ENCODE results near the gene ESYT2.
"Not testable (repeated sequence)": the region's sequence is repeated elsewhere in the genome, so short reads cannot be mapped to it uniquely, and the experiment has no call there.

The ESYT2 gene

GRCh38 chr7:158726277-158726807 lies 103.0 kb downstream of the ESYT2 start:
- DNase-seq (ENCODE audit: low spot score), result no peak

- DNase-seq (ENCODE audit: low spot score), result no peak
Measured at GRCh38 chr7:158725506-158725800, 103.9 kb downstream of the ESYT2 start.

- no peak for DNase-seq (ENCODE audit: low spot score)
Measured at GRCh38 chr7:158724658-158725505, 104.4 kb downstream of the ESYT2 start.

GRCh38 chr7:158723714-158724385 lies 105.5 kb downstream of the ESYT2 start:
- DNase-seq (ENCODE audit: low spot score), result no peak

- no peak for DNase-seq (ENCODE audit: low spot score)
Measured at GRCh38 chr7:158723266-158723665, 106.0 kb downstream of the ESYT2 start.

- DNase-seq (ENCODE audit: low spot score), result no peak
Measured at GRCh38 chr7:158722574-158723237, 106.6 kb downstream of the ESYT2 start.

- DNase-seq (ENCODE audit: low spot score), result no peak
Measured at GRCh38 chr7:158720112-158720511, 109.2 kb downstream of the ESYT2 start.

- DNase-seq (ENCODE audit: low spot score), result no peak
Measured at GRCh38 chr7:158716802-158717201, 112.5 kb downstream of the ESYT2 start.

GRCh38 chr7:158710651-158711102 lies 118.6 kb downstream of the ESYT2 start:
- DNase-seq (ENCODE audit: low spot score), result no peak

- DNase-seq (ENCODE audit: low spot score), result no peak
Measured at GRCh38 chr7:158707610-158708009, 121.7 kb downstream of the ESYT2 start.

GRCh38 chr7:158706710-158707590 lies 122.4 kb downstream of the ESYT2 start:
- no peak for DNase-seq (ENCODE audit: low spot score)

- no peak for DNase-seq (ENCODE audit: low spot score)
Measured at GRCh38 chr7:158706273-158706704, 123.0 kb downstream of the ESYT2 start.

- no peak for DNase-seq (ENCODE audit: low spot score)
Measured at GRCh38 chr7:158705234-158705850, 124.0 kb downstream of the ESYT2 start.

GRCh38 chr7:158704524-158705233 lies 124.6 kb downstream of the ESYT2 start, which contains the start of gene NCAPG2:
NCAPG2 (minus strand) TSS chr7:158704804; CDS start chr7:158701899, 2,905 bp downstream.
- peak; percentile 99 for DNase-seq (ENCODE audit: low spot score)

- not testable (repeated sequence) for DNase-seq (ENCODE audit: low spot score)
Measured at GRCh38 chr7:158703679-158704523, 125.4 kb downstream of the ESYT2 start.

- DNase-seq (ENCODE audit: low spot score), result no peak
Measured at GRCh38 chr7:158702944-158703343, 126.4 kb downstream of the ESYT2 start.

GRCh38 chr7:158702196-158702595 lies 127.1 kb downstream of the ESYT2 start:
- DNase-seq (ENCODE audit: low spot score), result no peak

GRCh38 chr7:158700008-158700407 lies 129.3 kb downstream of the ESYT2 start:
- DNase-seq (ENCODE audit: low spot score), result no peak

GRCh38 chr7:158699341-158699740 lies 130.0 kb downstream of the ESYT2 start:
- DNase-seq (ENCODE audit: low spot score), result no peak

All from AG08396 (cell line).